ENCODE data around the gene ZNF181. TPM values are rescaled to one million over a fixed set of nuclear protein-coding genes. Genes with fewer than 3 reads are reported as not detected.

ZNF181 gene
- total and polyA plus RNA-seq, 2 of the 8 experiments (the other 6 are each of a cell fraction or from before 2014, with no cell fraction given): 2.8 to 7.5 TPM

DNA sequence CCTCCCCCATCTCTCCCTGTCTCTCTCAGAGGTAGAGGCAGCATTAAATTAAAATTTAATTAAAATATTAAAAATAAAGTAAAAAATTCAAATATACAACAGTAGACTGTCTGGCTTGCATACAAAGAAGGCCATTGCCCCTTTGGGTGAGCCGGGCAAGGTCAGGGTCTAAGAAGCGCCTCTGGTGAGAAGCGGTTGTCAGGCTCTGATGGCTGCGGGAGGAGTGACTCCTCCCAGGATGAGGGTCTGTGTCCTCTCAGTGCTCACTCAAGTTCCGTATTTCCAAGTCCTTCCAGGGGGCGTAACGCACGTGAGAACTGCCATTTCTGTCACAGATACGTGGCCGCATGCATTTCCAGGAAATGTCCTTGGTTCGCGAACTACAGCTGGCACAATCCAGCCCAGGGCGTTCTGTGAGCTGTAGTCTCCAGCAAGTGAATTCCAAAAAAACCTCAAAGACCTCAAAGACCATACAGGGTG, 737 bp upstream of the ZNF181 start:
- Histone ChIP-seq H3K79me1 (ENCODE audit: low read depth, low read length) (no peaks in the 10 kb centered on the region), H3K36me3 (ENCODE audit: control insufficient read depth in 2 of 4, insufficient read depth in 4 of 4, low read length in 3 of 4) (no peaks in the 10 kb centered on the region), H3K27me3 (replicated peaks in 1 of 4; ENCODE audit: control insufficient read depth in 3 of 4, extremely low read depth in 1 of 4, insufficient read depth in 3 of 4, low read length in 3 of 4) (no peaks in the 10 kb centered on the region), H2BK120ac (replicated peaks; ENCODE audit: low read depth, low read length) (no peak overlapping the region), H4K20me1 (replicated peaks in 1 of 2; ENCODE audit: control insufficient read depth in 1 of 2, insufficient read depth in 2 of 2, low read length in 2 of 2) (no peaks in the 10 kb centered on the region), H2AFZ (ENCODE audit: low read length) (peak overlapping the region; percentile 96), H2BK5ac (ENCODE audit: low read depth, low read length) (peak overlapping the region; percentile 58; the same call in 1 of the 2 replicates), H2AK5ac (ENCODE audit: low read depth, low read length) (no peak overlapping the region), H3K4ac (replicated peaks; ENCODE audit: insufficient read length, low read depth, low read length) (no peak overlapping the region), H3K27ac (ENCODE audit: low read depth, low read length) (peak overlapping the region; percentile 81; the same call in 1 of the 2 replicates), H3K79me2 (ENCODE audit: control insufficient read depth in 1 of 2, insufficient read depth in 2 of 2, low read length in 2 of 2) (no peaks in the 10 kb centered on the region), H3K56ac (replicated peaks; ENCODE audit: insufficient read length, low read depth, low read length) (no peak overlapping the region), H3K4me1 (replicated peaks in 1 of 4; ENCODE audit: control insufficient read depth in 3 of 4, insufficient read depth in 4 of 4, low read length in 3 of 4) (peaks cover 0 to 11% (median 2%) of the 10 kb centered on the region in 4 experiments; a peak in 4 of 7 replicates), H3K14ac (ENCODE audit: insufficient read length) (no peak overlapping the region), H4K91ac (replicated peaks; ENCODE audit: insufficient read length, low read length) (no peak overlapping the region), H2BK15ac (ENCODE audit: low read length) (no peak overlapping the region), H3K4me3 (ENCODE audit: extremely low read depth in 1 of 4, insufficient read depth in 2 of 4, low read depth in 3 of 4, low read length in 4 of 4) (peak overlapping the region; percentile 87 to 98 (median 93)), H2BK20ac (ENCODE audit: low read length) (no peak overlapping the region), H3K4me2 (ENCODE audit: insufficient read depth in 1 of 2, low read depth in 2 of 2, low read length in 2 of 2) (peak overlapping the region; percentile 92 to 97), H4K5ac (ENCODE audit: insufficient read length, low read depth, low read length) (peak overlapping the region; percentile 3), H3K23ac (ENCODE audit: insufficient read length) (no peak overlapping the region), H4K8ac (ENCODE audit: extremely low read depth, insufficient read depth, low read length) (no peak overlapping the region; the same call in 1 of the 2 replicates), H3K9ac (replicated peaks in 1 of 4; ENCODE audit: extremely low read depth in 1 of 4, low read depth in 3 of 4, low read length in 3 of 4) (peak overlapping the region; percentile 46 to 89 (median 84)), H3K9me3 (ENCODE audit: insufficient read depth in 2 of 2, low read depth in 1 of 2, low read length in 1 of 2) (0 out of 4 replicates have a peak, but pooled peaks cover 0 to 6% of the 10 kb centered on the region in 2 experiments), H3K18ac (ENCODE audit: extremely low read depth, low read length) (no peak overlapping the region), H2BK12ac (ENCODE audit: low read depth, low read length) (no peak overlapping the region; the same call in 1 of the 2 replicates), H3K23me2 (ENCODE audit: low read depth, low read length) (0 out of 2 replicates have a peak, but pooled peaks cover 5% of the 10 kb centered on the region)
- POLR2A ChIA-PET (ENCODE audit: partially characterized antibody): interaction anchor here (1.2 kb wide), 2 partner anchors 54 to 56 kb away, joined by 3 to 6 read pairs; partner anchors contain the start of genes SCGB2B2 and ZNF302
- 6% methylated on average over 13 of the region's 13 CpGs; no CpG with 5 or more reads in 1 of the 2 experiments for WGBS, 2 experiments (ENCODE audit: extremely low coverage in 1 of 2, insufficient coverage in 1 of 2, insufficient read length in 1 of 2, insufficient replicate concordance in 2 of 2, low coverage in 1 of 2, low lambda C conversion rate in 2 of 2, missing lambda C conversion rate in 1 of 2)
- CTCF ChIA-PET (ENCODE audit: partially characterized antibody): interaction anchor here (0.6 to 0.9 kb wide), 2 partner anchors 20 to 68 kb away, joined by 3 to 4 read pairs; no protein-coding TSS in a partner anchor
- DNase-seq (ENCODE audit: low read depth in 1 of 2, low spot score in 2 of 2) (peak in 1 of 2 experiments; percentile 17), FAIRE-seq (no peak)
- TF ChIP-seq RAD21 (IDR thresholded peaks at IDR 0.05 in 1 of 2, conservative IDR thresholded peaks at IDR 0.05 in 1 of 2; ENCODE audit: low read depth in 2 of 2, low read length in 2 of 2): no peak
- TF ChIP-seq KDM4A (IDR thresholded peaks at IDR 0.05; ENCODE audit: low read depth, low read length, severe bottlenecking): peak; percentile 9
- TF ChIP-seq SP1 (IDR thresholded peaks at IDR 0.05; ENCODE audit: low read depth, low read length): no peak
- TF ChIP-seq TEAD4 (IDR thresholded peaks at IDR 0.05; ENCODE audit: low read depth, low read length): no peak
- TF ChIP-seq CEBPB (IDR thresholded peaks at IDR 0.05; ENCODE audit: low read depth, low read length): no peak
- no peak for TF ChIP-seq GABPA (IDR thresholded peaks at IDR 0.05; ENCODE audit: borderline replicate concordance, insufficient read depth, low read length)
- TF ChIP-seq, protein P1, sequence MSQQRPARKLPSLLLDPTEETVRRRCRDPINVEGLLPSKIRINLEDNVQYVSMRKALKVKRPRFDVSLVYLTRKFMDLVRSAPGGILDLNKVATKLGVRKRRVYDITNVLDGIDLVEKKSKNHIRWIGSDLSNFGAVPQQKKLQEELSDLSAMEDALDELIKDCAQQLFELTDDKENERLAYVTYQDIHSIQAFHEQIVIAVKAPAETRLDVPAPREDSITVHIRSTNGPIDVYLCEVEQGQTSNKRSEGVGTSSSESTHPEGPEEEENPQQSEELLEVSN (IDR thresholded peaks at IDR 0.05): no peak
- no peak for TF ChIP-seq JUN (IDR thresholded peaks at IDR 0.05; ENCODE audit: low read depth, low read length)
- no peak for TF ChIP-seq CHD2 (IDR thresholded peaks at IDR 0.05; ENCODE audit: low read length)
- TF ChIP-seq RNF2 (IDR thresholded peaks at IDR 0.05; ENCODE audit: borderline replicate concordance, low read depth, low read length, missing control alignments, poor library complexity, severe bottlenecking): no peak
- TF ChIP-seq SP2 (IDR thresholded peaks at IDR 0.05; ENCODE audit: low read length): no peak
- TF ChIP-seq SAP30 (IDR thresholded peaks at IDR 0.05; ENCODE audit: insufficient read depth, insufficient replicate concordance, low read length): peak; percentile 91
